Left renal pelvis (tissue), 4 donors: ENCODE data around the gene C9orf78. TPM values are rescaled to one million over a fixed set of nuclear protein-coding genes. Genes with fewer than 3 reads are reported as not detected.

Experiments
- DNase-seq, 4 donors: peaks; one replicate each; pipeline ENCODE4 v3.0.0-alpha.2; 2013; ENCODE audit warnings: low read depth in 4 of 4, low spot score in 3 of 4
- polyA plus RNA-seq, 4 donors: library from polyadenylated mRNA; unstranded; fragments of 120-200 nt; gene quantifications; one replicate each; pipeline ENCODE4 v1.2.1, GENCODE V29; 2013; ENCODE audit not compliant: insufficient read length in 4 of 4

The C9orf78 gene
- polyA plus RNA-seq, 4 donors, result 64.7 to 86.9 (median 73.8) TPM

DNA sequence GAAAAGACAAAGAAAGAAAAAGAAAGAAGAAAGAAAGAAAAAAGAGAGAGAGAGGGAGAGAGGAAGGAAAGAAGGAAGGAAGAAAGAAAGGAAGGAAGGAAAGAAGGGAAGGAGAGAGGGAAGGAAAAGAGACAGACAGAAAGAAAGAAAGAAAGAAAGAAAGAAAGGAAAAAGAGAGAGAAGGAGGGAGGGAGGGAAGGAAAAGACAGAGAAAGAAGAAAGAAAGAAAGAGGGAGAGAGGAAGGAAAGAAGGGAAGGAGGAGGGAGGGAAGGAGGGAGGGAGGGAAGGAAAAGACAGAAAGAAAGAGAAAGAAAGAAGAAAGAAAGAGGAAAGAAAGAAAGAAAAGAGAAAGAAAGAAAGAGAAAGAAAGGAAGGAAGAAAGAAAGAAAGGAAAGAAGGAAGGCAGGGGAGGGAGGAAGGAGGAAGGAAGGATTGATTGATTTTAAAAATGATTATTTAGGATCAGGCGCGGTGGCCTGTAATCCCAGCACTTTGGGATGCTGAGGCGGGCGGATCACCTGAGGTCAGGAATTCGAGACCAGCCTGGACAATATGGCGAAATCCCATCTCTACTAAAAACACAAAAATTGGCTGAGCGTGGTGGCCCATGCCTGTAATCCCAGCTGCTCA lies 55.4 kb downstream of the C9orf78 start:
- no peak for DNase-seq

- no peak for DNase-seq
Observed at GRCh38 chr9:129778469-129778868, 56.6 kb downstream of the C9orf78 start.

- DNase-seq, result no peak
Observed at GRCh38 chr9:129777769-129778130, 57.3 kb downstream of the C9orf78 start.

Other genes with a start within 250 kb of the C9orf78 start
- gene C9orf50, start 214.2 kb downstream of the C9orf78 start, polyA plus RNA-seq, result 1 to 10 TPM in 1 of 4 donors, under 1 TPM in 3; 0.27 to 1.1 (median 0.49) TPM
- 10 to 100 TPM; 21.2 to 32.4 (median 29.9) TPM for gene NTMT1, start 209.1 kb downstream of the C9orf78 start, polyA plus RNA-seq
- 10 to 100 TPM; 12.4 to 22.2 (median 16.8) TPM for gene ASB6, start 193.1 kb downstream of the C9orf78 start, polyA plus RNA-seq
- gene PRRX2, start 169.6 kb downstream of the C9orf78 start, polyA plus RNA-seq, result 1 to 10 TPM in 3 of 4 donors, under 1 TPM in 1; 0.98 to 2.6 (median 1.5) TPM
- 1 to 10 TPM; 5.0 to 6.3 (median 5.5) TPM for gene PTGES, start 82.2 kb downstream of the C9orf78 start, polyA plus RNA-seq
- gene TOR1B, start 32.1 kb downstream of the C9orf78 start, polyA plus RNA-seq, result 10 to 100 TPM; 19.3 to 21.5 (median 20.6) TPM
- 10 to 100 TPM; 41.9 to 44.0 (median 43.1) TPM for gene TOR1A, start 11.1 kb downstream of the C9orf78 start, polyA plus RNA-seq
- 10 to 100 TPM; 14.8 to 28.0 (median 19.6) TPM for gene USP20, start 183 bp upstream of the C9orf78 start, polyA plus RNA-seq
- 10 to 100 TPM; 44.4 to 53.8 (median 50.0) TPM for gene FNBP1, start 207.9 kb upstream of the C9orf78 start, polyA plus RNA-seq
- gene GPR107, start 218.6 kb upstream of the C9orf78 start, polyA plus RNA-seq, result 10 to 100 TPM; 51.4 to 60.3 (median 54.0) TPM